ENCODE results near the gene ABHD8. TPM values are rescaled to one million over a fixed set of nuclear protein-coding genes. Genes with fewer than 3 reads are reported as not detected.

The ABHD8 gene
- total RNA-seq, 1 experiment from 2014 or later: 5.2 TPM

- Histone ChIP-seq H3K27me3 (ENCODE audit: insufficient read depth, low read length) (no peaks in the 10 kb centered on the region), H3K9me3 (ENCODE audit: control insufficient read depth in 1 of 2, insufficient read depth in 1 of 2, low read depth in 1 of 2, low read length in 2 of 2) (no peaks in the 10 kb centered on the region), H2AFZ (ENCODE audit: low read depth, low read length, poor library complexity, severe bottlenecking) (no peak overlapping the region), H3K4me2 (ENCODE audit: low read length) (no peak overlapping the region), H3K4me3 (replicated peaks in 1 of 2; ENCODE audit: low read depth in 1 of 2, low read length in 2 of 2) (no peak overlapping the region), H3K9me2 (ENCODE audit: insufficient read depth) (no peaks in the 10 kb centered on the region), H3K27ac (ENCODE audit: low read depth, low read length) (no peak overlapping the region), H3K4me1 (ENCODE audit: control insufficient read depth in 1 of 2, insufficient read depth in 2 of 2, low read length in 2 of 2) (peaks cover 2 to 11% of the 10 kb centered on the region in 2 experiments; a peak in 3 of 4 replicates), H3K79me2 (ENCODE audit: insufficient read depth, low read length) (no peaks in the 10 kb centered on the region), H3K9ac (ENCODE audit: low read length) (no peak overlapping the region), H4K20me1 (ENCODE audit: insufficient read depth) (no peaks in the 10 kb centered on the region), H3K36me3 (ENCODE audit: control insufficient read depth in 1 of 2, insufficient read depth in 2 of 2, low read length in 2 of 2) (no peaks in the 10 kb centered on the region)
- intact Hi-C loops (cut with micrococcal nuclease): no loop called here
- no TSS peak for BruUV-seq (replicated peaks)
- TF ChIP-seq, protein P1, sequence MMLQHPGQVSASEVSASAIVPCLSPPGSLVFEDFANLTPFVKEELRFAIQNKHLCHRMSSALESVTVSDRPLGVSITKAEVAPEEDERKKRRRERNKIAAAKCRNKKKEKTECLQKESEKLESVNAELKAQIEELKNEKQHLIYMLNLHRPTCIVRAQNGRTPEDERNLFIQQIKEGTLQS (IDR thresholded peaks at IDR 0.05): no peak
- TF ChIP-seq EZH2 (IDR thresholded peaks at IDR 0.05) (no peak), CBX3 (IDR thresholded peaks at IDR 0.05; ENCODE audit: low read depth) (no peak), TCF7L2 (IDR thresholded peaks at IDR 0.05; ENCODE audit: borderline replicate concordance, extremely low read depth, insufficient read depth, insufficient read length) (no peak)
- TF ChIP-seq, protein P2, sequence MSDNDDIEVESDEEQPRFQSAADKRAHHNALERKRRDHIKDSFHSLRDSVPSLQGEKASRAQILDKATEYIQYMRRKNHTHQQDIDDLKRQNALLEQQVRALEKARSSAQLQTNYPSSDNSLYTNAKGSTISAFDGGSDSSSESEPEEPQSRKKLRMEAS (IDR thresholded peaks at IDR 0.05): no peak
- DNase-seq (ENCODE audit: low read depth, low spot score) (no peak), ATAC-seq (no peak)
- ChIA-PET POLR2A (no interaction called here), RAD21 (ENCODE audit: low non-redundant PET in 1 of 2, low total read pairs in 2 of 2, uncharacterized antibody in 2 of 2, unreplicated experiment in 2 of 2) (no interaction called here), CTCF (interaction anchor here (1.0 kb wide), 1 partner anchor 12 kb away, joined by 4 read pairs; the partner anchor contains the start of gene BABAM1)
Measured at GRCh38 chr19:17254636-17255035, 48.6 kb downstream of the ABHD8 start.

DNA sequence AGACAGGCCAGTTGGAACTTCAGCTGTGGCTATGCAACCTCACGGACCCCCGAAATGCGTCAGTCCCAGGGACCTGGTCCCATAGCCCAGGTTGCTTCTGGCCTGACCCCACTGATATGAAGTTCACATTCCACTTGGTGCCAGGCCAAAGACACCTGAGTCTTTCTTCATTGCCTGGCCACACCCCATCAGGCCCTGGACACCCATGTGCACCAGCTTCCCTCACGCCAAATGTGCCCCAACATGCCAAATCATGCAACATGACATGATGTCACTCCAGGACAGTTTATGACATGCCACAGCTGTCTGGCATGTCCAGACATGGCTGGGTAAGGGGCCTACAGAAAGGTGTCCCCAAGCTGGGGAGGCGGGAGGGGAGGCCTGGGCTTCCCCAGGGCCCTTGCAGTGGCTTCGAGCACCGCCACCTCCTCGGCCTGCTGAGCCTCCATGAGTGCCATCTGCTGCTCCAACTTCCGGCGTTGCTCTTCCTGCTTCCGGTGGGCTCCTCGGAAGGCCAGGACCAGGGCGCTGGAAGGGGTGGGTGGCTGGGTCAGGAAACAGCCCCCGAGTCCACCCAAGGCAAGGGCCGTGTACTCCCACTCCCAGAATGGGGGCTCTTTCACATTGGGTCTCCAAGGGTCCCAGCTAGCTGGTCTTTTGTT lies 53.2 kb downstream of the ABHD8 start:
- intact Hi-C loops (cut with micrococcal nuclease): no loop called here
- RAD21 ChIA-PET (ENCODE audit: low non-redundant PET in 1 of 2, low total read pairs in 2 of 2, uncharacterized antibody in 2 of 2, unreplicated experiment in 2 of 2): no interaction called here

More for the DNA sequence above, 53.2 kb downstream of the ABHD8 start:
- no peaks in the 10 kb centered on the region for H3K36me3 ChIP-seq (ENCODE audit: control insufficient read depth in 1 of 2, insufficient read depth in 2 of 2, low read length in 2 of 2)
- ATAC-seq (no peak), DNase-seq (ENCODE audit: low read depth, low spot score) (no peak)
- H3K79me2 ChIP-seq (ENCODE audit: insufficient read depth, low read length): peaks cover 2% of the 10 kb centered on the region; the same call in 1 of the 2 replicates
- no peak for TF ChIP-seq SRF (IDR thresholded peaks at IDR 0.05; ENCODE audit: low read depth)
- TF ChIP-seq TCF7L2 (IDR thresholded peaks at IDR 0.05; ENCODE audit: borderline replicate concordance, extremely low read depth, insufficient read depth, insufficient read length): no peak
- no peak for TF ChIP-seq EZH2 (IDR thresholded peaks at IDR 0.05)
- TF ChIP-seq ELF1 (IDR thresholded peaks at IDR 0.05; ENCODE audit: borderline replicate concordance, low read depth): no peak
- TF ChIP-seq EGR1 (IDR thresholded peaks at IDR 0.05; ENCODE audit: low read depth): no peak
- TF ChIP-seq, protein P2 (IDR thresholded peaks at IDR 0.05): no peak
- H3K4me3 ChIP-seq (replicated peaks in 1 of 2; ENCODE audit: low read depth in 1 of 2, low read length in 2 of 2): no peak overlapping the region
- H2AFZ ChIP-seq (ENCODE audit: low read depth, low read length, poor library complexity, severe bottlenecking): no peak overlapping the region
- ChIA-PET CTCF (interaction anchor here (1.8 kb wide), 1 partner anchor 10 kb away, joined by 8 read pairs; no protein-coding TSS in a partner anchor), POLR2A (interaction anchor here (1.3 to 1.9 kb wide), 3 partner anchors 9 to 17 kb away, joined by 3 to 7 read pairs (median 7); partner anchors contain the start of gene BABAM1)
- no peaks in the 10 kb centered on the region for H3K9me3 ChIP-seq (ENCODE audit: control insufficient read depth in 1 of 2, insufficient read depth in 1 of 2, low read depth in 1 of 2, low read length in 2 of 2)
- H4K20me1 ChIP-seq (ENCODE audit: insufficient read depth): no peaks in the 10 kb centered on the region
- peak overlapping the region; percentile 43; the same call in 1 of the 2 replicates for H3K27ac ChIP-seq (ENCODE audit: low read depth, low read length)
- H3K4me1 ChIP-seq (ENCODE audit: control insufficient read depth in 1 of 2, insufficient read depth in 2 of 2, low read length in 2 of 2): peaks cover 36 to 47% of the 10 kb centered on the region in 2 experiments
- no peaks in the 10 kb centered on the region for H3K9me2 ChIP-seq (ENCODE audit: insufficient read depth)
- no peaks in the 10 kb centered on the region for H3K27me3 ChIP-seq (ENCODE audit: insufficient read depth, low read length)
- no TSS peak for BruUV-seq (replicated peaks)
- H3K4me2 ChIP-seq (ENCODE audit: low read length): peak overlapping the region; percentile 94
- H3K9ac ChIP-seq (ENCODE audit: low read length): no peak overlapping the region

Measured in HCT116 (cell line).